CD4-positive, alpha-beta T cell treated with Interleukin-15 for 1 hour (primary cell): Measurements from ENCODE around the gene TPT1.
"Not testable (repeated sequence)": the region's sequence is repeated elsewhere in the genome, so short reads cannot be mapped to it uniquely, and the experiment has no call there.

ENCODE experiments used
- DNase-seq: peaks from one replicate; pipeline ENCODE4 v3.0.0-alpha.2; 2020

The TPT1 gene

DNA sequence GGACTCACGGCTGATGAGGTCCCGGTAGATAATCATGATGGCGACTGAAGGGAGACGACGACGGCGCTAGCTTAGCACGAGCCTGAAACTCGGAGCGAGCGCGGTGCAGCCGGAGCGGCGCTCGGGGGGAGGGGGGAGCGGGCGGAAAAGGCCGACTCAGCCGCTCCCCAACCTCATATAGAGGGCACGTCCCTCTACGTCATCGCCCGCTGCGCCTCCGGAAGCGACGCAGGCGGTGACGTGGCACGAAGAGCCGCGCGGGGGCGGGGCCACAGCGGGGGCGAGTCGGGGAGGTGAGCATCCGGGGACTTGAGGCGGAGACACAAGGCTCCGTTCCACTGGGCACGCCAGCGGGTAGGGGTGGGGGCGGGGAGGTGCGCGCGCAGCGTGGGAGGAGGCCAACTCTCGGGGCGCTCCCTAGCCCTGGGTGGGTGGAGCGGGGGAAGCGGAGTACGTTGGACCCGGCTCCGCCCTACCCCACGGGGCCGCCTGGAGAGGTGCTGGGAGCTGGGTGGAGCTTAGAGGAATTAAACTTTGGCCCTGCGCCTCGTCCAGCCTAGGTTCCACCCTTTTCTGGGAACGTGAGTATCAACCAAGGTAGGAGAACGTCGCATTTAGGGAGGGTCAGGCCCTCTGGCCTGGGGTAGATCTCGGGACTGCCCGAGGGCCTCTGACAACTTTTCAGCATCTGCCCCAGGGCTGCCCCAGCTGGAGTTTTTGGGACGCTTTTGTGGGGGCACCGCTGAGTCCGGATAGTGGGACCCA lies at the start of gene TPT1:
Gene TPT1, minus strand, starts transcription at position 150 of the 765 bp plus-strand sequence. Its CDS starts 114 bp downstream, at position 36.
- peak; percentile 100 for DNase-seq

DNA sequence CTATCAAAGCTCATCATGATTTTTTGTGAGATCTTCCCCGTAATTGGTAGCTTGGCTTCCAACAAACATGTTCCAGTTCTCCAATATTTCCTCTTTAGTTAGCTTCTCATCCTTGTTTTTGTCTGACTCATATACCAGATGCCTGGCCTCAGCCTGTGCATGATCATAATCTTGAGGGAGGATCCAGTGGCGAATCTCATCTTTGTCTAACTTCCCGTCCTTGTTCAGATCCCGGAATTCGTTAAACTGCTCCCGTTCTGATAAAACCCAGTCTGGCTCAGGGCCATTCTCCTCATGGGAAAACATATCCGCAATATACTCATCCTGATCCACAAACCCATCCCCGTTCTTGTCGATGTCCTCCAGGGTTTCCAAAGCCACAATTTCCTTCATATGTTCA lies 49.4 kb upstream of the TPT1 start:
- not testable (repeated sequence) for DNase-seq

DNA sequence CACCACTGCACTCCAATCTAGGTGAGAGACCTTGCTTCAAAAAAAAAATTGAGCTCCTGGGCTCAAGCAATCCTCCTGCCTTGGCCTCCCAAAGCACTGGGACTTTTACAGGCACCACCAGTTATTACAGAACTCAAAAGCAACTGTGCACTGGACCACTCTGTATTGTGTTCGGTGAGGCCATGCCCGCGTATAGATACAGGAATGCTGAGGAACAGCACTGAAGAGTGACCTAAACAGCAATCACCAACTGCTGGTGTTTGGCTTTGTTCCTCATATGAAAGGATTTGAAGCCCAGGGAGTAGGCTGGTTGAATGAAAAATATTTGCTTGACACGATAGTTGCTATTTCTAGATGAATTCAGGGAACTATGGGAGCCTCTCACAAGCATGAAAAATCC lies 47.7 kb upstream of the TPT1 start:
- DNase-seq = no peak

DNA sequence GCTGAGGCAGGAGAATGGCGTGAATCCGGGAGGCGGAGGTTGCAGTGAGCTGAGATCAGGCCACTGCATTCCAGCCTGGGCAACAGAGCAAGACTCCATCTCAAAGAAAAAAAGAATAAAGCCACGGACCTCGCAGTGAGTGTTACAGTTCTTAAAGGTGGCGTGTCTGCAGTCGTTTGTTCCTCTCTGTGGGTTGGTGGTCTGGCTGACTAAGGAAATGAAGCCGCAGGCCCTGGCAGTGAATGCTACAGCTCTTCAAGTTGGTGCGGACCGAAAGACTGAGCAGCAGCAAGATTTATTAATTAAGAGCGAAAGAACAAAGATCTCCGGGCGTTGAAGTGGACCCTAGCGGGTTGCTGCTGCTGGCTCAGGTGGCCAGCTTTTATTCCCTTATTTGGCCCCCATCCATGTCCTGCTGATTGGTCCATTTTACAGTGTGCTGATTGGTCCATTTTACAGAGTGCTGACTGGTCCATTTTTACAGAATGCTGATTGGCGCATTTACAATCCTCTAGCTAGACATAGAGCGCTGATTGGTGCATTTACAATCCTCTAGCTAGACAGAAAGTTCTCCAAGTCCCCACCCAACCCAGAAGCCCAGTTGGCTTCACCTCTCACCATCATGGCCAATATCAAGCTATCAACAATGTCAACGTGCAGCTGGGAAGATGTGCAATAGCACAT lies 46.1 kb upstream of the TPT1 start:
- DNase-seq = not testable (repeated sequence)

DNA sequence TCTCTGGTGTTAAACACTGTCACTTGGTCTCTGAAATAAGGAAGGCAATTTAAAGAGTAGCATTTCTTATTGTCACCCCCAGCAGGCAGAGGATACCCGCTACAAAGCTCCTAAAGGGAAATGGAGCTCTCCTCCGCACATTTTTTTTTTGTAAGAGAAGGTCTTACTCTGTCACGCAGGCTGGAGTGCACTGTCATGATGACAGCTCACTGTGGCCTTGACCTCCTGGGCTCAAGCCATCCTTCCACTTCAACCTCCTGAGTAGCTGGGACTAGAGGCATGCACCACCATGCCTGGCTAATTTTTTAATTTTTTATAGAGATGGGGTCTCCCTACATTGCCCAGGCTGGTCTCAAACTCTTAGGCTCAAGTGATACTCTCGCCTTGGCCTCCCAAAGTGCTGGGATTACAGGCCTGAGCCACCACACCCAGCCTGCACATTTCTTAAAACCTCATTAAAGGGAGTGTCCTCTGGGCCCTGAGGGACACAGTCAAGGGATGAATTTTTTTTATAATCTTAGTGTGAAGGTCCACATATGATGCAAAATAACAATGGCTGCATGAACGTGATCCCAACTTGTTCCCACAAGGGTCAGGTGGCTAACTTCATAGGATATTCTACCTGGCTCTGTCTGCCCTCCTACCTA lies 45.0 kb upstream of the TPT1 start:
- DNase-seq = no peak

DNA sequence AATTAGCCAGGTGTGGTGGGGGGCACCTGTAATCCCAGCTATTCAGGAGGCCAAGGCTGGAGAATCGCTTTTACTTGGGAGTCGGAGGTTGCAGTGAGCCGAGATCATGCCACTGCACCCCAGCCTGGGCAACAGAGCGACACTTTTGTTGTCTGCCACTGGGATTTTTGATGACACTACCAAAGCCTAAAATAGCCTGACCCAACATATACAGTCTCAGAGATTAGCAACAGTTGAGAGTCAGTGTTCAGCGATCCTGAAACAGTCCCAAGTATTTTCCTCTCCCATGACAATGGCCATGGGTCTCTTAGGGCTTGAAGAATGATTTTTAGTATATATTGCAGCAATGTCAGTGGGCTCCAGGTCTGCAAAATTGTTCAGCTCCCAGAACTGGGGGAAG lies 44.3 kb upstream of the TPT1 start:
- no peak for DNase-seq

DNA sequence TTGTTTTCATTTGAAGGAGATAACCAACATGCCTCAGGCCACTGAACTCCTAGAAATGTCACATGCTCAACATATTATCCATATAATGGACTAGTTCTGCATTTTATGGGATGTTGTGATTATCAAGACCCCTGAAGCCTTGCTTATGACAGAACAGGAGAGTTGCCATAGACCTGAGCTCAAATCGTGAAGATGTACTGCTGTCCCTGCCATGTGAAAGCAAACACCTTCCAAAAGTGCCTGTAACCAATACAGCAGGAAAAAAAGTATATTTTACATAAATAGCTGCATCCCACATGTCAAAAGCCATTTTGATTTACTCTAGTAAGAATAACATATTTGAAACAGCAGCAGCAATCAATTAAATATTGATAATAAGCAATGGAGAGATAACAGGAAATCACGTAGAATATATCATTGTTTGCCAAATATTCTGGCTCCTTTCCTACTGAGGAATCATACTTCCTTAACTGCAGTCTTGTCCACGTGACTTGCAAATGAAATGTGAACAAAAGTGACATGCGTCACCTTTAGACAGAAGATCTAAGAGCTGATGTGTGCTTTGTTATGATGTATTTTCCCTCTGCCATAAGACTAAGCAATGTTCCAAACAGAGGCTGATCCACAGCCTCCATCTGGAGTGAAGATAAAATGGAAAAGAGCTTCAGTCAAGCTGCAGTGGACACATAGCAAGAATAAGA lies 43.6 kb upstream of the TPT1 start:
- no peak for DNase-seq

DNA sequence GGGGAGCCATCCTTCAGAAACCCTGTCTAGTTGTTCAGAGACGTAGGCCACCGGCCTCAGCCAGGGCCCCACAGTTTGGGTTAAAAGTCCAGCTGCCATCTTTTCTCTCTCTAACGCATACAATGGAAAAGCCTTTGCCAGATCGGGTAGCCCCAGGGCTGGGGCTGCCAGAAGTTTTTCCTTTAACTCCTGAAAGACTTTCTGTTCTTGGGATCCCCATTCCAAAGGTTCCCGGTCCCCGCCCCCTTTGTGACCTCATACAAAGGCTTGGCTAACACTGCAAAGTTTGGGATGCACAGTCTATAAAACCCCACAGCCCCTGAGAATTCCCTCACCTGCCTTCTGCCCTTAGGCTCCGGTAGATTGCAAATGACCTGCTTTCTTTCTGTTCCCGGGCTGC lies 41.8 kb upstream of the TPT1 start:
- not testable (repeated sequence) for DNase-seq

DNA sequence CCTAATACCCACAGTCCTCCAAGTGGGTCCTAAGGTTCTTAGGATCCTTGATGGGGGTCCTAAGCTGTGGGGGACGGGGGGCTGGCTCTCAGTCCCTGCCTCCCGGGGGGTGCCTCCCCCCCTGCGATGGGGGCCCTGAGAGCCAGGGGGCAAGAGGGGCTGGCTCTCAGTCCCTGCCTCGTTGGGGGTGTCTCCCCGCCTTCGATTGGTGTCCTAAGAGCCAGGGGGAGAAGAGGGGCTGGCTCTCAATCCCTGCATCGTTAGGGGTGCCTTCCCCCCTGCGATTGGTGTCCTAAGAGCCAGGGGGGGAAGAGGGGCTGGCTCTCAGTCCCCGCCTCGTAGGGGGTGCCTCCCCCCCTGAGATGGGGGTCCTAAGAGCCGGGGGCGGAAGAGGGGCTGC lies 40.2 kb upstream of the TPT1 start:
- DNase-seq = no peak

DNA sequence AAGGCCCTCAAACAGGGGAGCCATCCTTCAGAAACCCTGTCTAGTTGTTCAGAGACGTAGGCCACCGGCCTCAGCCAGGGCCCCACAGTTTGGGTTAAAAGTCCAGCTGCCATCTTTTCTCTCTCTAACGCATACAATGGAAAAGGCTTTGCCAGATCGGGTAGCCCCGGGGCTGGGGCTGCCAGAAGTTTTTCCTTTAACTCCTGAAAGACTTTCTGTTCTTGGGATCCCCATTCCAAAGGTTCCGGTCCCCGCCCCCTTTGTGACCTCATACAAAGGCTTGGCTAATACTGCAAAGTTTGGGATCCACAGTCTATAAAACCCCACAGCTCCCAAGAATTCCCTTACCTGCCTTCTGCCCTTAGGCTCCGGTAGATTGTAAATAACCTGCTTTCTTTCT lies 39.7 kb upstream of the TPT1 start:
- DNase-seq = not testable (repeated sequence)

DNA sequence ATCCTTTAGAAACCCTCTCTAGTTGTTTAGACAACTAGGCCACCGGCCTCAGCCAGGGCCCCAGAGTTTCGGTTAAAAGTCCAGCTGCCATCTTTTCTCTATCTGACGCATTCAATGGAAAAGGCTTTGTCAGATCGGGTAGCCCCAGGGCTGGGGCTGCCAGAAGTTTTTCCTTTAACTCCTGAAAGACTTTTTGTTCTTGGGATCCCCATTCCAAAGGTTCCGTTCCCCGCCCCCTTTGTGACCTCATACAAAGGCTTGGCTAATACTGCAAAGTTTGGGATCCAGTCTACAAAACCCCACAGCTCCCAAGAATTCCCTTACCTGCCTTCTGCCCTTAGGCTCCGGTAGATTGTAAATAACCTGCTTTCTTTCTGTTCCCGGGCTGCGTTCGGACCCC lies 38.5 kb upstream of the TPT1 start:
- DNase-seq = not testable (repeated sequence)

DNA sequence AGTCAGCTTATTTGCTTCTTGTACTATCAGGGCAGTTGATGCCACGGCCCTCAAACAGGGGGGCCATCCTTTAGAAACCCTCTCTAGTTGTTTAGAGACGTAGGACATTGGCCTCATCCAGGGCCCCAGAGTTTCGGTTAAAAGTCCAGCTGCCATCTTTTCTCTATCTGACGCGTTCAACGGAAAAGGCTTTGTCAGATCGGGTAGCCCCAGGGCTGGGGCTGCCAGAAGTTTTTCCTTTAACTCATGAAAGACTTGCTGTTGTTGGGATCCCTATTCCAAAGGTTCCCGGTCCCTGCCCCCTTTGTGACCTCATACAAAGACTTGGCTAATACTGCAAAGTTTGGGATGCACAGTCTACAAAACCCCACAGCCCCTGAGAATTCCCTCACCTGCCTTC lies 37.8 kb upstream of the TPT1 start:
- DNase-seq = not testable (repeated sequence)

DNA sequence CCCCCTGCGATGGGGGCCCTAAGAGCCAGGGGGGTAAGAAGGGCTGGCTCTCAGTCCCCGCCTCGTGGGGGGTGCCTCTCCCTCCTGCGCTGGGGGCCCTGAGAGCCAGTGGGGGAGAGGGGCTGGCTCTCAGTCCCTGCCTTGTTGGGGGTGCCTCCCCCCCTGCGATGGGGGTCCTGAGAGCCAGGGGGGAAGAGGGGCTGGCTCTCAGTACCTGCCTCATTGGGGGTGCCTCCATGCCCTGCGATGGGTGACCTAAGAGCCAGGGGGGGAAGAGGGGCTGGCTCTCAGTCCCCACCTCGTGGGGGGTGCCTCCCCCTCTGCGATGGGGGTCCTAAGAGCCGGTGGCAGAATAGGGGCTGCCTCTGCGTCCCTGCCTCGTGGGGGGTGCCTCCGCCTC lies 36.3 kb upstream of the TPT1 start:
- not testable (repeated sequence) for DNase-seq

DNA sequence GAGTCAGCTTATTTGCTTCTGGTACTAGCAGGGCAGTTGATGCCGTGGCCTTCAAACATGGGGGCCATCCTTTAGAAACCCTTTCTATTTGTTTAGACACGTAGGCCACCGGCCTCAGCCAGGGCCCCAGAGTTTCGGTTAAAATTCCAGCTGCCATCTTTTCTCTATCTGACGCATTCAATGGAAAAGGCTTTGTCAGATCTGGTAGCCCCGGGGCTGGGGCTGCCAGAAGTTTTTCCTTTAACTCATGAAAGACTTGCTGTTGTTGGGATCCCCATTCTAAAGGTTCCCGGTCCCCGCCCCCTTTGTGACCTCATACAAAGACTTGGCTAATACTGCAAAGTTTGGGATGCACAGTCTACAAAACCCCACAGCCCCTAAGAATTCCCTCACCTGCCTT lies 35.7 kb upstream of the TPT1 start:
- not testable (repeated sequence) for DNase-seq

DNA sequence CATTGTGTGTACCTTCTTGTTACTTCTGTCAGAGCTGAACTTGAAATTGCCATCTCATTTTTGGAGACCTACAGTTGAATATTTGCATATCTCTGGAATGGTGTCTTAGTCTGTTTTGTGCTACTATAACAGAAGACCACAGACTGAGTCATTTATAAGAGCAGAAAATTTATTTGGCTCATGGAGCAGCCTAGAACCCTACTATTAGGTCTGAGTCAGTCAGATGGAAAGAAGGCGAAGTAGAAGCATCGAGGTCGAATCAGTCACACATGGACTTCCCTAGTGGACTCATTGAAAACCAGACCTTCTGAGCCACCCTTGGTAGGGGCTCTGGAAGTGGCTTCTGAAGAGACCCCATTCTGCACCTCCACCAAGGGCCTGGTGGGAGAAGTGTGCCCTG lies 33.9 kb upstream of the TPT1 start:
- no peak for DNase-seq

DNA sequence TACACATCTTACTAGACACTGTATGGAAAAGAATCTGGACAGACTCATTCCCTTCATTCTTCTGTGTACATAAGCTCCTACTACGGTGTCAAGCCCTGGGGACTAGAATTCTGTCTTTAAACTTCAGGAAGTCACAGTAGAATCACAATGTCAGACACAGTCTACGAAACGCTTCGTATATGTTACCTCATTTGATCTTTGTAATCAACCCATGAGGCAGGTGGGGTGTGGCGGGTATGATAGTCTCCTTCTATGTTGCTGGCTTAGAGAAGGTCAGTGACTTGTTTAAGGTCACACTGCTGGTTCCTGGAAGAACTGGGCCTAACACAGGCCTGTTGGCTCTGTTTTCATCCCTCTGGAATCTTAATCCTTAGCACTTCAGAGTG lies 32.2 kb upstream of the TPT1 start:
- DNase-seq = no peak

DNA sequence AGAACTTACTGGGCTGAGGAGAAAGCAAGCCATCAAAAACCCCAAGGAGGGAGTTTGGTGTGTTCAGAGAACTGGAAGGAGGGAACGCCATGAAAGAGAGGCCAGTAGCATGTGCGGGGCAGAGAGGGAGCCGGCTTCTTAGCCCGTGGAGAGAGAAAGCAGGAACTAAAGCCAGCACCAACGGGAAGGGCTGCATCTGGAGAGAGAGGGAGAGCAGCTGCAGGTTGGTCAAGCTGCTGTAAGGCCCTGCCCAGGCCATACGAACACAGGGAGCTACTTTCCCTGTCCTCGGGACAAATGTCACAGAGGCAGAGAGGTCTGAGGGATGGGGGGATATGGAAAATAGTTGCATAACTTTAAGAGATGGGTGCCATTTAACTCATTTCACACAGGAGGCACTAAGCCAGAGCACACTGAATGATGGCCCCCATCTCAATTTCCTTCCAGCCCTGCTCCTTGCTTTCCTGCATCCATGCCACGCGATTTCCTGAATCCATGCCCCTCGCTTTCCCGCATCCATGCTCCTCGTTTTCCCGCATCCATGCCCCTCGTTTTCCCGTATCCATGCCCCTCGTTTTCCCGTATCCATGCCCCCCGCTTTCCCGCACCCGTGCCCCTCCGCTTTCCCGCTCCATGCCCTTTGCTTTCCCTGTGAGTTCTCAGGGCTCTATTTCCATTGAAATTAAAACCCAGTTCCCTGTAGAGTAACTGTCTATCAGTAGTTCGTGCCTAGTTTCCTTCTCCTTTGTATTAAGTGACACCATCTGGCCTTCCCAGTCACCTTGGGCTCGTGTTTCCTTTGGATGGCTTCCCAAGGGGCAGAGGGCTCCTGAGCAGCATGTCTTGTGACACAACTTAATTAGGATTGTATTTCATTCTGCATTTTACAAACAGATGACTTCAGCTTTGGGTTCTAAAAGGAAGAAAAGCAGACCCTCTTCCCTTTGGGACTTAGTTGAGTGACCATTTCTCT lies 31.5 kb upstream of the TPT1 start:
- DNase-seq = no peak

DNA sequence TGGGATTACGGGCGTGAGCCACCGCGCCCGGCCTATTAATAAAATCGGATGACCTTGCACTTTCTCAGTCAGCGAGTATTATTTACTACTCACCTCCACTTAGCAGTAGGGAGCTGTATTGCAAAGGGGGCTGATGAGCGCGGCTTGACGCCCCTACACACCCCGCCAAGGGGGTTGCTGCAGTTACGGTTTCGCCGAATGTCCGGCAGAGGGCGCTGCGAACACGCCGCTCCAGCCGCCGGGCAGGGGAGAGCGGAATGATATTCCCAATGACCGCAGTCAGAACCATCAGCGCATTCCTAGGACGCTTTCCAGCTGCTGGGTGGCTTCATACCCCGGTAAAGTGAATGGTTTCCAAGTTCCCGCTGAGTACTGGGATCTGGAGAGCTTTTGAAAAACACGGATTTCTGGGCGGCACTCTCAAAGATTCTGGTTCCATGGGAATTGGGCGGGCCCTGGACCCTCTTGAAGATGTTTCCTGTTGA lies 30.0 kb upstream of the TPT1 start:
- peak; percentile 56 for DNase-seq

DNA sequence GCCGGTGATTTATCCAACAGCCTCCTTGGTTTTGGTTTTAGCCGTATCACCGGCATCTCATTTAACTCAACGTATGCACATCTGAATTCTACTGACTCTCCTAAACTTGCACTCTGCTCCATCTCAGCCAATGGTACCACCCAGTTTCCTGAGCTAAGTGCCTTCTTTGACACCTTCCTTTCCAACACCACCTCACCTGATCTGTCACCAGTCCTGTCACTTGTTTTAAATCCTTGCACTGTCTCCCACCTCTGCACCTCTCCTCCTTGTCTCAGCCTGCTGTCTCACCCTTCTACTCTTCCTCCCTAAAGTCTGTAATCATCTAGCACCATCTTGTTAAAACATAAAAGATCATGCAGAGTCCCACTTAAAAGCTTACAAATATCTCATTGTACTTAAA lies 28.1 kb upstream of the TPT1 start:
- DNase-seq = no peak

DNA sequence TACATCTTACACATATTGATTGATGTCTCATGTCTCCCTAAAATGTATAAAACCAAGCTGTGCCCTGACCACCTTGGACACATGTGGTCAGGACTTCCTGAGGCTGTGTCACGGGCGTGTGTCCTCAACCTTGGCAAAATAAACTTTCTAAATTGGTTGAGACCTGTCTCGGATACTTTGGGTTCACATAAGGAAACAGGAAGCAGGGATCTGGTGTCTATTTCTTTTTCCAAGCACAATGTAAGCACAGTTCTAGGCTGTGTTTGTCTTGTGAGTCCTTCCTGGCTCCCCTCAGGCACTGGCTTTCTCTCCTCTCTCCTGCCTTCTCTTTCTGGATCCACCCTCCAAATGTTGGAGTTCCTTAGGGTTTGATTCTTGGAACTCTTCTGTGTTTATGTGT lies 27.6 kb upstream of the TPT1 start:
- DNase-seq = no peak

DNA sequence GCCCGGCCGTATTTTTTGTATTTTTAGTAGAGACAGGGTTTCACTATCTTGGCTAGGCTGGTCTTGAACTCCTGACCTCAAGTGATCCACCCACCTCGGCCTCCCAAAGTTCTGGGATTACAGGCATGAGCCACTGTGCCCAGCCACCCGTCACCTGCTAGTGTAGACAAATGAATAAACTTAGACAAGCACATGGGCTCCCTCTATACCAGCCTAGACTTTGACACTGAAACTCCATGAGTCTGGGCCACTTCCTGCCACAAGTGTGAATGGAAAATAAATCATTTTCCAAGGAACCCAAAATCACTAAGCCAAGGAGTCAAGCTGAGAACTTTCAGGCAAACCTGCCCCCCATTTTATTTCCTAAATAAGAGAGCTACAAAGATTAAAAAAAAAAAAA lies 27.0 kb upstream of the TPT1 start:
- no peak for DNase-seq

DNA sequence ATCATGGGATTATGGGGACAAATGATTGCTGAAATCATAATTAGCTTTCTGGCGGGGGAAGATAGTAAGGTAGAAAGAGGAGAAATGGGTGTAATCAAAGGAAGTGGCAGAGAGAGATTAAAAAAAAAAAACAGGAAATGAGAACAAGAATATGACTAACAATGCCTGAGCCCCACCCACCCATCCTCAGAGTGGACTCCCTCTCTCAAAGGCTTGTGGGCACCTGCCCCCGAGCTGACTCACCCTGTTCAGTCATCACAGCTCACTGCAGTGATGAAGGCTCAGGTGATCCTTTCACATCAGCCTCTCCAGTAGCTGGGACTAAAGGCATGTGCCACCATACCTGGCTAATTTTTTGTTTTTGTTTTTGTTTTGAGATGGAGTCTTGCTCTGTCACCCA lies 26.4 kb upstream of the TPT1 start:
- DNase-seq = peak; percentile 93
